Pancreas (tissue), 10 donors: Measurements from ENCODE around the gene TSPO2. TPM values are rescaled to one million over a fixed set of nuclear protein-coding genes. Genes with fewer than 3 reads are reported as not detected.

Experiments
- ATAC-seq, 4 donors: fragments of 200-7000 bp; cut with Tn5 transposase; one replicate each; pipeline versions ENCODE4 v1.8.0 to v1.9.1; 2020; ENCODE audit warnings: mild to moderate bottlenecking in 4 of 4, moderate library complexity in 4 of 4
- DNase-seq, 6 donors: peaks; one replicate each; pipeline ENCODE4 v3.0.0-alpha.2; 2020
- FAIRE-seq: peaks from 2 replicates; lab custom pipeline; 2012; peaks lifted over from hg19 to GRCh38; lab: Jason Lieb, UNC
- H3K27ac ChIP-seq, 4 donors: fragments of 200-600 bp; sonication (generic); 1 replicate in 3 of 4; 2 replicates in 1 of 4; pipeline versions ENCODE4 v1.5.0 to v1.8.0; 2020
- H3K27me3 ChIP-seq, 4 donors: fragments of 200-600 bp; one replicate each; pipeline ENCODE4 v1.8.0; 2021
- H3K36me3 ChIP-seq, 3 donors: fragments of 200-600 bp; sonication (generic) in 1 of 3; one replicate each; pipeline versions ENCODE4 v1.5.0 to v1.8.0; 2020 to 2021
- H3K4me1 ChIP-seq, 3 donors: fragments of 200-600 bp; one replicate each; pipeline ENCODE4 v1.8.0; 2021
- H3K4me3 ChIP-seq, 4 donors: fragments of 200-600 bp; sonication (generic) in 2 of 4; one replicate each; pipeline versions ENCODE4 v1.5.0 to v1.8.0; 2020 to 2021
- H3K9me3 ChIP-seq, 4 donors: fragments of 200-600 bp; one replicate each; pipeline ENCODE4 v1.8.0; 2021
- WGBS, 2 donors: extraction: QIAGEN DNeasy Blood & Tissue Kit; methylation state at CpG; one replicate each; pipeline ENCODE4 v1.1.7; 2013; 5-methylcytosine and 5-hydroxymethylcytosine counted together
- intact Hi-C, 3 donors: fragments of 100-400 bp; cut with DNase I; formaldehyde crosslinking; loops; one replicate each; pipeline versions ENCODE4 v1.11.1 to v1.14.2; 2022
- polyA plus RNA-seq, 2 donors: library from polyadenylated mRNA; stranded (reverse); fragments of 200-250 nt; gene quantifications; one replicate each; pipeline ENCODE4 v1.2.3, GENCODE V29; 2013
- total RNA-seq, 6 donors: library from RNA; stranded (reverse); fragmentation: NEBNext Ultra II Directional in 4 of 6; extraction: Animal tissue kit (Norgen Biotek cat#: 25700) in 4 of 6; gene quantifications; one replicate each; pipeline versions ENCODE4 v1.2.1 to v1.2.4, GENCODE V29; 2021 to 2023
- TF ChIP-seq, protein P1 (sequence below), 4 donors: fragments of 200-600 bp; sonication (generic) in 3 of 4; IDR thresholded peaks; one replicate each; pipeline versions ENCODE4 v1.5.0 to v1.8.0; 2021; ENCODE audit warnings: antibody characterized with exemption in 4 of 4
- donor health status: healthy with polysubstance abuse.
- donor health status: DM: no; HTN: no; CAD: no; lungs with moderate emphysema.
- donor health status: DM: no; HTN: no; CAD: no.
- donor health status: control.
- donor health status: control.
- donor health status: Bipolar disorder and iron deficiency.
- donor health status: DM: yes; HTN: yes; CAD: no.
- donor health status: DM: no; HTN: no; CAD: no.
- donor health status: DM: no; HTN: no; CAD: no.
- donor health status: DM: yes; HTN: yes; CAD: no.

TSPO2 gene
- total and polyA plus RNA-seq, 8 donors = 0.12 to 0.42 (median 0.28) TPM; not detected in 5

- TF ChIP-seq, protein P1, sequence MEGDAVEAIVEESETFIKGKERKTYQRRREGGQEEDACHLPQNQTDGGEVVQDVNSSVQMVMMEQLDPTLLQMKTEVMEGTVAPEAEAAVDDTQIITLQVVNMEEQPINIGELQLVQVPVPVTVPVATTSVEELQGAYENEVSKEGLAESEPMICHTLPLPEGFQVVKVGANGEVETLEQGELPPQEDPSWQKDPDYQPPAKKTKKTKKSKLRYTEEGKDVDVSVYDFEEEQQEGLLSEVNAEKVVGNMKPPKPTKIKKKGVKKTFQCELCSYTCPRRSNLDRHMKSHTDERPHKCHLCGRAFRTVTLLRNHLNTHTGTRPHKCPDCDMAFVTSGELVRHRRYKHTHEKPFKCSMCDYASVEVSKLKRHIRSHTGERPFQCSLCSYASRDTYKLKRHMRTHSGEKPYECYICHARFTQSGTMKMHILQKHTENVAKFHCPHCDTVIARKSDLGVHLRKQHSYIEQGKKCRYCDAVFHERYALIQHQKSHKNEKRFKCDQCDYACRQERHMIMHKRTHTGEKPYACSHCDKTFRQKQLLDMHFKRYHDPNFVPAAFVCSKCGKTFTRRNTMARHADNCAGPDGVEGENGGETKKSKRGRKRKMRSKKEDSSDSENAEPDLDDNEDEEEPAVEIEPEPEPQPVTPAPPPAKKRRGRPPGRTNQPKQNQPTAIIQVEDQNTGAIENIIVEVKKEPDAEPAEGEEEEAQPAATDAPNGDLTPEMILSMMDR (IDR thresholded peaks at IDR 0.05) = no peak
Measured at GRCh38 chr6:41033776-41034175, 8.5 kb upstream of the TSPO2 start.

GRCh38 chr6:41036186-41036585 is 6.1 kb upstream of the TSPO2 start:
- H3K27ac ChIP-seq = peak overlapping the region in 1 of 4 donors; percentile 88
- peak in 3 of 4 donors; percentile 31 to 41 (median 37) for ATAC-seq
- no peaks in the 10 kb centered on the region for H3K9me3 ChIP-seq
- peak overlapping the region in 1 of 4 donors; percentile 69 for H3K4me3 ChIP-seq
- intact Hi-C loops = loop anchor here in 1 of 3 donors (10.0 kb wide), 1 partner anchor 141 kb away; no protein-coding TSS in a partner anchor
- 29% methylated on average over 3 of the region's 3 CpGs for WGBS, 2 donors
- no peak for FAIRE-seq
- peak in 1 of 6 donors; percentile 51 for DNase-seq
- no peaks in the 10 kb centered on the region for H3K27me3 ChIP-seq
- H3K4me1 ChIP-seq = peaks cover 31 to 48% (median 36%) of the 10 kb centered on the region in 3 donors
- TF ChIP-seq, protein P1 (IDR thresholded peaks at IDR 0.05) = no peak
- H3K36me3 ChIP-seq = peaks cover 0 to 7% (median 0%) of the 10 kb centered on the region in 3 donors

More at GRCh38 chr6:41033776-41034175, 8.5 kb upstream of the TSPO2 start:
- no peak overlapping the region for H3K27ac ChIP-seq
- WGBS, 2 donors = 88 to 91% methylated on average over 13 of the region's 13 CpGs
- no peak for DNase-seq
- peaks cover 13 to 45% (median 26%) of the 10 kb centered on the region in 3 donors for H3K4me1 ChIP-seq
- no peaks in the 10 kb centered on the region for H3K9me3 ChIP-seq
- intact Hi-C loops = loop anchor here in 2 of 3 donors (5.0 to 10.0 kb wide), 2 partner anchors 34 to 139 kb away; no protein-coding TSS in a partner anchor
- H3K36me3 ChIP-seq = peaks cover 0 to 7% (median 0%) of the 10 kb centered on the region in 3 donors
- no peak for ATAC-seq
- H3K27me3 ChIP-seq = no peaks in the 10 kb centered on the region
- H3K4me3 ChIP-seq = no peak overlapping the region
- no peak for FAIRE-seq

DNA sequence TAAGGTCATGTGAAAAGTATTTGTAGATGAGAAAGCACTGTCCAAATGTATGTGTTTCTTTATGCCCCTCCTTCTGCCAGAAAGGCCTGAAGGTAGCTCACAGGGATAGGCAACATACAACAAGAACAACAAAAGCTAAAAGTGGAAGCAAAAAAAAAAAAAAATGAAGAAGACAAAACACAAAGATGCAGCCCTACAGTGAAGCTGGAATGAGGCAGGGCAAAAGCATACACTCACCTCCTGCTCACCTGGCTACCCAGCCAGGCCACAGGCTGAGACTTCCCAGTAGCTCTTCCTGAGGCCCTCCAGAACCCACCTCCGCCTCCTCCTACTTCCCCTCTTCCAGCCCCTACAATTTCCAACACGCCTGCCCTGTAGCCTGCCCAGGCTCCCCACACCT is 5.7 kb upstream of the TSPO2 start:
- H3K27ac ChIP-seq = peak overlapping the region in 2 of 4 donors; percentile 88 to 90
- intact Hi-C loops = loop anchor here in 1 of 3 donors (10.0 kb wide), 1 partner anchor 142 kb away; no protein-coding TSS in a partner anchor
- H3K36me3 ChIP-seq = peaks cover 0 to 7% (median 0%) of the 10 kb centered on the region in 3 donors
- DNase-seq = no peak
- TF ChIP-seq, protein P1 (IDR thresholded peaks at IDR 0.05) = no peak
- no peaks in the 10 kb centered on the region for H3K9me3 ChIP-seq
- 90 to 99% methylated on average over 2 of the region's 2 CpGs for WGBS, 2 donors
- H3K27me3 ChIP-seq = no peaks in the 10 kb centered on the region
- no peak for ATAC-seq
- peak overlapping the region in 2 of 4 donors; percentile 34 to 69 for H3K4me3 ChIP-seq
- FAIRE-seq = no peak
- peaks cover 31 to 52% (median 37%) of the 10 kb centered on the region in 3 donors for H3K4me1 ChIP-seq

GRCh38 chr6:41037107-41037900 is 5.0 kb upstream of the TSPO2 start:
- intact Hi-C loops = loop anchor here in 1 of 3 donors (10.0 kb wide), 1 partner anchor 143 kb away; no protein-coding TSS in a partner anchor
- no peaks in the 10 kb centered on the region for H3K9me3 ChIP-seq
- DNase-seq (no peak), ATAC-seq (no peak), FAIRE-seq (no peak)
- peak overlapping the region in 2 of 4 donors; percentile 34 to 69 for H3K4me3 ChIP-seq
- 84% methylated on average over 13 of the region's 13 CpGs for WGBS, 2 donors
- TF ChIP-seq, protein P1 (IDR thresholded peaks at IDR 0.05) = no peak
- H3K4me1 ChIP-seq = peaks cover 31 to 52% (median 37%) of the 10 kb centered on the region in 3 donors
- H3K36me3 ChIP-seq = peaks cover 0 to 7% (median 0%) of the 10 kb centered on the region in 3 donors
- peak overlapping the region in 2 of 4 donors; percentile 88 to 90 for H3K27ac ChIP-seq
- no peaks in the 10 kb centered on the region for H3K27me3 ChIP-seq
